GM12878 (cell line): Measurements from ENCODE around the gene TRHDE. TPM values are rescaled to one million over a fixed set of nuclear protein-coding genes. Genes with fewer than 3 reads are reported as not detected.

Experiments
- ATAC-seq: fragments of 200-7000 bp; cut with Tn5 transposase; 3 replicates; pipeline ENCODE4 v1.9.1; 2020; ENCODE audit warnings: mild to moderate bottlenecking, moderate library complexity
- BruUV-seq: library from RNA; stranded (reverse); fragments of 400-500 nt; replicated peaks from 2 replicates; lab custom pipeline; 2021; lab: Mats Ljungman, UMichigan
- CTCF ChIA-PET: fragments of 300-600 bp; sonication (Branson Sonifier 250); formaldehyde crosslinking; extraction: SDS; loops from one replicate; lab custom pipeline; 2021; ENCODE audit warnings: inconsistent platforms; lab: Yijun Ruan, JAX
- POLR2A ChIA-PET: fragments of 350-600 bp; formaldehyde crosslinking; extraction: SDS; loops from one replicate; lab custom pipeline; 2021; ENCODE audit warnings: inconsistent platforms; lab: Charles Lee
- RAD21 ChIA-PET: fragments of 300-600 bp; sonication (Branson Sonifier 250); formaldehyde crosslinking; loops from one replicate; lab custom pipeline; 2023; ENCODE audit warnings: antibody characterized with exemption; ENCODE audit not compliant: unreplicated experiment; lab: Charles Lee
- SMC1A ChIA-PET: fragments of 300-600 bp; sonication (Branson Sonifier 250); formaldehyde crosslinking; loops from one replicate; lab custom pipeline; 2023; ENCODE audit not compliant: unreplicated experiment, uncharacterized antibody; lab: Charles Lee
- DNase-seq: peaks from one replicate; pipeline ENCODE4 v3.0.0-alpha.2; 2011; ENCODE audit warnings: low read depth, low spot score
- FAIRE-seq: peaks from 3 replicates; lab custom pipeline; 2011; peaks lifted over from hg19 to GRCh38; lab: Jason Lieb, UNC
- H2AFZ ChIP-seq: 2 replicates; pipeline ENCODE4 v1.6.0; 2011; ENCODE audit warnings: low read depth, low read length, control low read depth; ENCODE audit not compliant: control insufficient read depth
- H3K27ac ChIP-seq: 2 replicates; pipeline ENCODE4 v1.5.1; 2011; ENCODE audit warnings: control low read depth; ENCODE audit not compliant: control insufficient read depth, insufficient read depth
- H3K27me3 ChIP-seq, 2 experiments: replicated peaks in 1 of 2; 2 replicates each; pipeline versions ENCODE4 v1.6.0 to v1.6.1; 2011; ENCODE audit warnings: low read length in 1 of 2; ENCODE audit not compliant: control insufficient read depth in 2 of 2, insufficient read depth in 2 of 2
- H3K36me3 ChIP-seq, 2 experiments: 2 replicates each; pipeline ENCODE4 v1.5.1; 2011; ENCODE audit warnings: low read length in 1 of 2; ENCODE audit not compliant: control insufficient read depth in 2 of 2, insufficient read depth in 2 of 2
- H3K4me1 ChIP-seq: 2 replicates; pipeline ENCODE4 v1.6.1; 2011; ENCODE audit warnings: mild to moderate bottlenecking, low read length, moderate library complexity, mixed read lengths; ENCODE audit not compliant: control insufficient read depth, insufficient read depth
- H3K4me2 ChIP-seq: 2 replicates; pipeline ENCODE4 v1.6.0; 2011; ENCODE audit warnings: control low read depth; ENCODE audit not compliant: control insufficient read depth, insufficient read depth
- H3K4me3 ChIP-seq: fragments of 200-600 bp; sonication (generic); 2 replicates; pipeline ENCODE4 v1.5.1; 2016
- H3K79me2 ChIP-seq: 2 replicates; pipeline ENCODE4 v1.6.0; 2011; ENCODE audit warnings: low read length; ENCODE audit not compliant: control insufficient read depth, insufficient read depth
- H3K9ac ChIP-seq: 2 replicates; pipeline ENCODE4 v1.8.0; 2011; ENCODE audit warnings: low read length, control low read depth, mixed read lengths; ENCODE audit not compliant: control insufficient read depth, insufficient read depth
- H3K9me3 ChIP-seq: replicated peaks from 3 replicates; pipeline ENCODE4 v1.5.1; 2011; ENCODE audit warnings: mild to moderate bottlenecking, low read length; ENCODE audit not compliant: control insufficient read depth, insufficient read depth
- H4K20me1 ChIP-seq: 2 replicates; pipeline ENCODE4 v1.6.0; 2011; ENCODE audit not compliant: control insufficient read depth, insufficient read depth
- JUND ChIP-seq: IDR thresholded peaks from 2 replicates; pipeline ENCODE4 v1.6.1; 2012; ENCODE audit warnings: low read depth, mild to moderate bottlenecking, low read length, improper control_type of control experiment, moderate library complexity
- NBN ChIP-seq: fragments of 450-650 bp; IDR thresholded peaks from 2 replicates; pipeline ENCODE4 v1.6.1; 2016
- PBX3 ChIP-seq: IDR thresholded peaks from 2 replicates; pipeline ENCODE4 v1.6.1; 2011; ENCODE audit warnings: mild to moderate bottlenecking, low read depth, low read length, moderate library complexity; ENCODE audit not compliant: insufficient replicate concordance
- POLR2A ChIP-seq: IDR thresholded peaks from 2 replicates; pipeline ENCODE4 v1.6.1; 2011; ENCODE audit warnings: low read depth, mild to moderate bottlenecking, low read length
- POLR2AphosphoS5 ChIP-seq: IDR thresholded peaks from 2 replicates; pipeline ENCODE4 v1.6.1; 2011; ENCODE audit warnings: mild to moderate bottlenecking, low read length, inconsistent platforms
- POU2F2 ChIP-seq: IDR thresholded peaks from 3 replicates; pipeline ENCODE4 v1.6.1; 2011; ENCODE audit warnings: low read depth, mild to moderate bottlenecking, low read length, borderline replicate concordance
- RAD21 ChIP-seq: IDR thresholded peaks from 2 replicates; pipeline ENCODE4 v1.6.1; 2011; ENCODE audit warnings: mild to moderate bottlenecking, low read depth, low read length, moderate library complexity; ENCODE audit not compliant: insufficient read depth
- RCOR1 ChIP-seq: conservative IDR thresholded peaks from 2 replicates; pipeline ENCODE4 v1.6.1; 2012; ENCODE audit warnings: low read depth, low read length, improper control_type of control experiment
- SMAD5 ChIP-seq: IDR thresholded peaks from 2 replicates; pipeline ENCODE4 v1.6.1; 2016; ENCODE audit warnings: antibody characterized with exemption, low read depth
- SMC3 ChIP-seq: IDR thresholded peaks from 2 replicates; pipeline ENCODE4 v1.6.1; 2011; ENCODE audit warnings: low read length, improper control_type of control experiment, borderline replicate concordance
- SP1 ChIP-seq: IDR thresholded peaks from one replicate; pipeline ENCODE4 v1.6.1; 2011; ENCODE audit warnings: low read depth, low read length
- SREBF1 ChIP-seq: IDR thresholded peaks from 2 replicates; pipeline ENCODE4 v1.6.1; 2012; ENCODE audit warnings: mild to moderate bottlenecking, low read length
- TCF3 ChIP-seq: IDR thresholded peaks from 2 replicates; pipeline ENCODE4 v1.6.1; 2012; ENCODE audit warnings: low read depth, mild to moderate bottlenecking, low read length, borderline replicate concordance; ENCODE audit not compliant: insufficient read depth
- ZNF207 ChIP-seq: fragments of 450-650 bp; IDR thresholded peaks from 2 replicates; pipeline ENCODE4 v1.6.1; 2014; ENCODE audit warnings: antibody characterized with exemption, mild to moderate bottlenecking, borderline replicate concordance
- ZNF217 ChIP-seq: fragments of 450-650 bp; IDR thresholded peaks from 2 replicates; pipeline ENCODE4 v1.6.1; 2017; ENCODE audit warnings: antibody characterized with exemption, mild to moderate bottlenecking
- ZNF24 ChIP-seq: fragments of 450-650 bp; IDR thresholded peaks from 2 replicates; pipeline ENCODE4 v1.6.1; 2017; ENCODE audit warnings: antibody characterized with exemption, mild to moderate bottlenecking
- WGBS: methylation state at CpG from one replicate; pipeline ENCODE4 v1.1.6; 2016; ENCODE audit warnings: low lambda C conversion rate; ENCODE audit not compliant: insufficient replicate concordance, insufficient coverage; ENCODE audit errors: missing lambda C conversion rate; 5-methylcytosine and 5-hydroxymethylcytosine counted together
- in situ Hi-C: fragments of 300-500 bp; cut with MboI; formaldehyde crosslinking; loops from 9 replicates; pipeline ENCODE4 v1.14.3; 2018; ENCODE audit warnings: mixed read lengths
- intact Hi-C: fragments of 100-400 bp; cut with micrococcal nuclease; formaldehyde crosslinking; loops from one replicate; pipeline ENCODE4 v1.14.2; 2022; ENCODE audit not compliant: unreplicated experiment
- polyA plus RNA-seq, 11 experiments: library from polyadenylated mRNA; depleted of rRNA in 4 of 11; unstranded in 6 of 11; stranded (reverse) in 5 of 11; fragments of >200 nt; fragmentation: Nextera tagmentation in 4 of 11; fragmentation: Illumina TruSeq in 1 of 11; extraction: Ambion mirVana in 4 of 11; extraction: Trizol in 1 of 11; gene quantifications; 1 replicate in 1 of 11; 2 replicates in 10 of 11; pipeline versions ENCODE4 v1.2.1 to v1.2.3, GENCODE V29; 2011 to 2016; ENCODE audit warnings: inconsistent platforms in 2 of 11, missing spikeins in 2 of 11, low read depth in 1 of 11
- total RNA-seq, 4 experiments: library from RNA; depleted of rRNA in 3 of 4; stranded (reverse); fragments of >200 nt in 3 of 4; fragmentation: Illumina TruSeq in 1 of 4; extraction: Trizol in 1 of 4; gene quantifications; 2 replicates each; pipeline versions ENCODE4 v1.2.1 to v1.2.3, GENCODE V29; 2013 to 2021
- TF ChIP-seq, protein P1 (sequence below): fragments of 450-650 bp; IDR thresholded peaks from 2 replicates; pipeline ENCODE4 v1.6.1; 2017; ENCODE audit warnings: mild to moderate bottlenecking, low read depth, inconsistent platforms; ENCODE audit not compliant: poor library complexity, severe bottlenecking

The TRHDE gene
- total and polyA plus RNA-seq, 10 of the 15 experiments (the other 5 are each of a cell fraction or from before 2014, with no cell fraction given), result not detected

DNA sequence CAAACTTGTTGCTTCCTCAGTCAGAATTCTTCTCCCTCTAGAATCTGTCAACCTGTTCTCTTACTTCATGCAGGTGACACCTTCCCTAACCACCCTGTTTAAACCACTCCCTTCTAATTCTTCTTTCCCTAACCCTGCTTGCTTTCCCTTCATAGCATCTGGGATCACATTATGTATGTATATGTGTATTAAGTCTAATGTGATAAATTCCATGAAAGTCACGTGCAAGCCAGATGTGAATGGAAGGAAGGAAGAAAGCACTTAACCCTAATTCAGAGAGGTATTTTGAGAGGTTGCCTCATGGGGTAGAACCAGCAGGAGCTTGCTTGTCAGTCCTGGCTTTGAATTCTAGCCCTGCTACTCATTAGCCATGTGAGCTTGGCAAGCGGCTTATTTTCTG, 340.0 kb downstream of the TRHDE start:
- no peak overlapping the region for H3K4me2 ChIP-seq
- CTCF ChIA-PET, result no interaction called here
- no peaks in the 10 kb centered on the region for H4K20me1 ChIP-seq
- DNase-seq (no peak), ATAC-seq (no peak), FAIRE-seq (no peak)
- no peak overlapping the region for H3K27ac ChIP-seq
- H2AFZ ChIP-seq, result no peak overlapping the region
- H3K9ac ChIP-seq, result no peak overlapping the region
- H3K27me3 ChIP-seq, result no peaks in the 10 kb centered on the region
- BruUV-seq, result no TSS peak
- H3K4me1 ChIP-seq, result no peaks in the 10 kb centered on the region
- in situ Hi-C loops, result no loop called here
- RAD21 ChIA-PET, result no interaction called here
- no peaks in the 10 kb centered on the region for H3K9me3 ChIP-seq
- intact Hi-C loops, result no loop called here
- POLR2A ChIA-PET, result no interaction called here
- H3K4me3 ChIP-seq, result no peak overlapping the region
- TF ChIP-seq SREBF1 (no peak), POU2F2 (no peak), ZNF217 (no peak), POLR2AphosphoS5 (no peak), SP1 (no peak), SMC3 (no peak), PBX3 (no peak), ZNF24 (no peak), ZNF207 (no peak), NBN (no peak), JUND (no peak), TCF3 (no peak), POLR2A (no peak), SMAD5 (no peak), RCOR1 (no peak), RAD21 (no peak)
- TF ChIP-seq, protein P1, sequence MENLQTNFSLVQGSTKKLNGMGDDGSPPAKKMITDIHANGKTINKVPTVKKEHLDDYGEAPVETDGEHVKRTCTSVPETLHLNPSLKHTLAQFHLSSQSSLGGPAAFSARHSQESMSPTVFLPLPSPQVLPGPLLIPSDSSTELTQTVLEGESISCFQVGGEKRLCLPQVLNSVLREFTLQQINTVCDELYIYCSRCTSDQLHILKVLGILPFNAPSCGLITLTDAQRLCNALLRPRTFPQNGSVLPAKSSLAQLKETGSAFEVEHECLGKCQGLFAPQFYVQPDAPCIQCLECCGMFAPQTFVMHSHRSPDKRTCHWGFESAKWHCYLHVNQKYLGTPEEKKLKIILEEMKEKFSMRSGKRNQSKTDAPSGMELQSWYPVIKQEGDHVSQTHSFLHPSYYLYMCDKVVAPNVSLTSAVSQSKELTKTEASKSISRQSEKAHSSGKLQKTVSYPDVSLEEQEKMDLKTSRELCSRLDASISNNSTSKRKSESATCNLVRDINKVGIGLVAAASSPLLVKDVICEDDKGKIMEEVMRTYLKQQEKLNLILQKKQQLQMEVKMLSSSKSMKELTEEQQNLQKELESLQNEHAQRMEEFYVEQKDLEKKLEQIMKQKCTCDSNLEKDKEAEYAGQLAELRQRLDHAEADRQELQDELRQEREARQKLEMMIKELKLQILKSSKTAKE, result no peak
- H3K36me3 ChIP-seq, result no peaks in the 10 kb centered on the region
- H3K79me2 ChIP-seq, result no peaks in the 10 kb centered on the region
- SMC1A ChIA-PET, result no interaction called here
- 0% methylated on average over 2 of the region's 2 CpGs for WGBS
